Measurements from ENCODE around the gene AIRE. TPM values are rescaled to one million over a fixed set of nuclear protein-coding genes. Genes with fewer than 3 reads are reported as not detected.

AIRE gene
- total RNA-seq, 2 experiments from 2014 or later = not detected

- no peak for DNase-seq
- H3K4me1 Mint-ChIP-seq (ENCODE audit: low read depth) = no peaks in the 10 kb centered on the region
- ChIA-PET POLR2A (interaction anchor here (2.1 kb wide), 1 partner anchor 13 kb away, joined by 5 read pairs; no protein-coding TSS in a partner anchor), CTCF (interaction anchor here (1.4 kb wide), 1 partner anchor 14 kb away, joined by 3 read pairs; no protein-coding TSS in a partner anchor)
- TF ChIP-seq, protein P1, sequence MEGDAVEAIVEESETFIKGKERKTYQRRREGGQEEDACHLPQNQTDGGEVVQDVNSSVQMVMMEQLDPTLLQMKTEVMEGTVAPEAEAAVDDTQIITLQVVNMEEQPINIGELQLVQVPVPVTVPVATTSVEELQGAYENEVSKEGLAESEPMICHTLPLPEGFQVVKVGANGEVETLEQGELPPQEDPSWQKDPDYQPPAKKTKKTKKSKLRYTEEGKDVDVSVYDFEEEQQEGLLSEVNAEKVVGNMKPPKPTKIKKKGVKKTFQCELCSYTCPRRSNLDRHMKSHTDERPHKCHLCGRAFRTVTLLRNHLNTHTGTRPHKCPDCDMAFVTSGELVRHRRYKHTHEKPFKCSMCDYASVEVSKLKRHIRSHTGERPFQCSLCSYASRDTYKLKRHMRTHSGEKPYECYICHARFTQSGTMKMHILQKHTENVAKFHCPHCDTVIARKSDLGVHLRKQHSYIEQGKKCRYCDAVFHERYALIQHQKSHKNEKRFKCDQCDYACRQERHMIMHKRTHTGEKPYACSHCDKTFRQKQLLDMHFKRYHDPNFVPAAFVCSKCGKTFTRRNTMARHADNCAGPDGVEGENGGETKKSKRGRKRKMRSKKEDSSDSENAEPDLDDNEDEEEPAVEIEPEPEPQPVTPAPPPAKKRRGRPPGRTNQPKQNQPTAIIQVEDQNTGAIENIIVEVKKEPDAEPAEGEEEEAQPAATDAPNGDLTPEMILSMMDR (IDR thresholded peaks at IDR 0.05) = no peak
- H3K27me3 Mint-ChIP-seq = no peaks in the 10 kb centered on the region
- no peaks in the 10 kb centered on the region for H3K9me3 Mint-ChIP-seq
- no peak overlapping the region for H3K27ac Mint-ChIP-seq
- no peak overlapping the region for H3K4me3 Mint-ChIP-seq
- peaks cover 3% of the 10 kb centered on the region for H3K36me3 Mint-ChIP-seq (ENCODE audit: low read depth)
- no peak for ATAC-seq
- intact Hi-C loops (cut with micrococcal nuclease) = no loop called here
Measured at GRCh38 chr21:44318489-44319285, 33.0 kb downstream of the AIRE start.

GRCh38 chr21:44319407-44320065 lies 33.9 kb downstream of the AIRE start:
- TF ChIP-seq, protein P1 (IDR thresholded peaks at IDR 0.05) = no peak
- CTCF ChIA-PET = interaction anchor here (1.1 to 1.4 kb wide), 2 partner anchors 12 to 15 kb away, joined by 3 read pairs; no protein-coding TSS in a partner anchor
- Mint-ChIP-seq H3K9me3 (no peaks in the 10 kb centered on the region), H3K4me1 (ENCODE audit: low read depth) (no peaks in the 10 kb centered on the region), H3K4me3 (no peak overlapping the region), H3K36me3 (ENCODE audit: low read depth) (peaks cover 3% of the 10 kb centered on the region), H3K27me3 (no peaks in the 10 kb centered on the region), H3K27ac (no peak overlapping the region)
- POLR2A ChIA-PET = interaction anchor here (2.1 kb wide), 1 partner anchor 12 kb away, joined by 5 read pairs; no protein-coding TSS in a partner anchor
- intact Hi-C loops (cut with micrococcal nuclease) = no loop called here
- no peak for ATAC-seq
- DNase-seq = no peak

GRCh38 chr21:44320847-44321246 lies 35.2 kb downstream of the AIRE start:
- Mint-ChIP-seq H3K4me1 (ENCODE audit: low read depth) (no peaks in the 10 kb centered on the region), H3K9me3 (no peaks in the 10 kb centered on the region), H3K4me3 (no peak overlapping the region), H3K27me3 (no peaks in the 10 kb centered on the region), H3K27ac (no peak overlapping the region), H3K36me3 (ENCODE audit: low read depth) (peaks cover 3% of the 10 kb centered on the region)
- TF ChIP-seq, protein P1 (IDR thresholded peaks at IDR 0.05) = no peak
- DNase-seq (no peak), ATAC-seq (no peak)
- CTCF ChIA-PET = no interaction called here
- intact Hi-C loops (cut with micrococcal nuclease) = no loop called here
- POLR2A ChIA-PET = interaction anchor here (0.7 to 2.1 kb wide), 2 partner anchors 10 to 13 kb away, joined by 4 to 5 read pairs; no protein-coding TSS in a partner anchor

DNA sequence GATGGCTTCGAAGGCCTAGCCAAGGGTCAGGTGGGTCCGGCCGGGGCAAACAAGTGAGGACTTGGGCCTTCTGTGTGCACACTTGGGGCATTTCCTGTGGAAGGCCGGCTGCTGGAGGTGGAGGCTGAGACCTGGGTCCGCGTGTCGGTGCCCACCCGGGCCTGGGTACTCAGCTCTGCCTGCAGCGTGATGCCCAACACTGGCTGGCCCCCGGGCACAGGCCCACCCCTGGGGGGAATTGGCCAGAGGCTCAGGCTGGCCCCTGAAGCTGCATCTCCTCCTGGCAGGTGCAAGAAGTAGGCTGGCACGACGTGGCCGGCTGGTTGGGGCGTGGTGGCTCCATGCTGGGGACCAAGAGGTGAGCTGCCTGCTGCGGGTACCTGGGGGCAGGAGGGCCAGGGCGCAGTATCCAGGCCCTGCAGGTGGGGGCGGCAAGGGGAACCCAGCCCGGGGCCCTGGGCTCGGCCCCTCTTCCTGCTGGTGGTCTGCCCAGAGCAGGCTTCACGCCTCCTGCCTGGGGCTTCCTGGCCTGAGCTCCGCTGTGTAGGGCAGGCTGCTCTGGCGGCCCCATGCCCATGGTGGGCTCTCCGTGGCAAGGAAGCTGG lies 36.3 kb downstream of the AIRE start:
- CTCF ChIA-PET = interaction anchor here (1.0 kb wide), 1 partner anchor 17 kb away, joined by 3 read pairs; no protein-coding TSS in a partner anchor
- ATAC-seq (no peak), DNase-seq (no peak)
- Mint-ChIP-seq H3K9me3 (no peaks in the 10 kb centered on the region), H3K36me3 (ENCODE audit: low read depth) (peaks cover 1% of the 10 kb centered on the region), H3K27me3 (no peaks in the 10 kb centered on the region), H3K4me1 (ENCODE audit: low read depth) (no peaks in the 10 kb centered on the region), H3K4me3 (no peak overlapping the region), H3K27ac (no peak overlapping the region)
- intact Hi-C loops (cut with micrococcal nuclease) = no loop called here
- TF ChIP-seq, protein P1 (IDR thresholded peaks at IDR 0.05) = no peak
- POLR2A ChIA-PET = interaction anchor here (2.3 kb wide), 1 partner anchor 12 kb away, joined by 7 read pairs; no protein-coding TSS in a partner anchor

Measured in activated CD8-positive, alpha-beta T cell treated with anti-CD3 and anti-CD28 coated beads for 36 hours (primary cell).